Raji (cell line): ENCODE results near the gene SCGB1C1.
"Not testable (repeated sequence)": the region's sequence is repeated elsewhere in the genome, so short reads cannot be mapped to it uniquely, and the experiment has no call there.

Experiments used
- POLR2A ChIP-seq: IDR thresholded peaks from 2 replicates; pipeline ENCODE4 v1.6.1; 2011; ENCODE audit warnings: low read depth, low read length, control low read depth; ENCODE audit not compliant: insufficient read depth

Gene SCGB1C1

DNA sequence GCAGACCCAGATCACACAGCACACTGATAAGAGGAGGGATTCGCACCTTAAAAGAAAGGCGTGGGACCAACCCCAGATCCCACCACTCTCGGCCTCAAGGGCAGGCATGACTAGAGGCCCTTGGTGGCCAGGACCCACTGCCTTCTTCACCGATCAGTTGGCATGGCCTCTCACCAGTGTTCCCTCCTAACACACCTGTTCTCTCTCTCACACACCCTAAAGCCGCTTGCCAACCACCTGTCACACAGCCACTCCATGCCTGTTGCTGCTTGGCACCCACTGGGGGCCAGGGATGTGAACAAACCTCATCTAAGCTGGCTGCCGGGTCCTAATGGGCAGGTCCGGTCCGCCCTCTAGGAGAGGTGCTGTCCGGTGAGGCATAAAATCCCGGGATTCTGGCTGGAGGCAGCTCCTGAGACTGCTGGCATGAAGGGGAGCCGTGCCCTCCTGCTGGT lies at the start of gene SCGB1C1:
TSS of gene SCGB1C1 (plus strand) at position 405 of the 455 bp plus-strand sequence. CDS start at position 427, 22 bp downstream.
- not testable (repeated sequence) for TF ChIP-seq POLR2A

- TF ChIP-seq POLR2A = no peak
These were observed 4.2 kb downstream of the SCGB1C1 start for GRCh38 chr11:196786-197731.

DNA sequence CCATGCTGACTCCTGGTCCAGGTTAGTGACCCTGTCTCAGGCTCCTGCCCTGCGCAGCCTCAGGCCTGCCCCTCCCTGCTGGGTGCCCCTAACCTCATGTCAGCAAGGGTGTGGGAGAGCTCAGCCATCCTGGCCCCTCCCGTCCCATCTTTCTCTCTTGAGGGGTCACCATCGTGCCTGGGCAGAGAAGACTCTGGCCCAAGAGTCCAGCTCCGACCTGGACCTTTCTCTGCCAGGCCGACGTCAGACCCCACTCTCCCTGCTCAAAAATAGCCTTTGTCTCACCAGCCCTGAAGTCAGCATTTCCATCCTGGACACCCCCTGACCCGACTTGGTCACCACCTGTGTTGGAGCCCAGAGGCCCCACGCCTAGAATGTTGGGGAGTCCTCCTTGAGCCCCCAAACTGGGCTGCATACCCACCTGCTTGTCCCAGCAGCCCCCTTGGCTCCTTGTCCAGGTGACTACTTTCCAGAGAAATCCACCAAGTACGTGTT lies 4.9 kb downstream of the SCGB1C1 start:
- TF ChIP-seq POLR2A = no peak

DNA sequence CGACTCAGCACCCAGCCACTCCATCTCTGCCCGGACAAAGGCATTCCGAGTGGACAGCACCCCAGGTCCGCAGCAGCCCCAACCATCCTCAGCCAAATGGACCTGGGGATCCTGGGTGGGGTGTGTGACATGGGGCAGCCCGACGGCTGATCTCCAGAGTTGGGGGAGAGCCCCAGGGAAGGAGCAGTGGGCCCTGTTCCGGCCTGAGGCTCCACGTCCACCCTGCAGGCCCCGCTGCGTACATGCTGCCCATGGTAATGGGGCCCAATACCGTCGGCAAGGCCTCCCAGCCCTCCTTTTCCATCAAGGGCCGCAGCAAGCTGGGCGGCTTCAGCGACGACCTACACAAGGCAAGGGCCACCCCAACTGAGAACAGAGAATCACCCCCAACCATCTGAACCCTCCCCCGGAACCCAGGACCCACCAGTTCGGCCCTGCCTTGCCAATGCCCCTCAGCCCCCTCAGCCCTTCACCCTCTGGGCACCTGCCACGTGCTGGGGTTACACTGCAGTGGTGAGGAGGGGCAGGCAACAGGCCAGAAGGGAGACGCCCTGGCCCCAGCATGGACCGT lies 5.4 kb downstream of the SCGB1C1 start:
- TF ChIP-seq POLR2A = no peak

- TF ChIP-seq POLR2A = no peak
These were observed 6.2 kb downstream of the SCGB1C1 start for GRCh38 chr11:199004-199581.

GRCh38 chr11:199782-200181 lies 6.9 kb downstream of the SCGB1C1 start:
- no peak for TF ChIP-seq POLR2A

GRCh38 chr11:200224-201003 lies 7.5 kb downstream of the SCGB1C1 start:
- no peak for TF ChIP-seq POLR2A

DNA sequence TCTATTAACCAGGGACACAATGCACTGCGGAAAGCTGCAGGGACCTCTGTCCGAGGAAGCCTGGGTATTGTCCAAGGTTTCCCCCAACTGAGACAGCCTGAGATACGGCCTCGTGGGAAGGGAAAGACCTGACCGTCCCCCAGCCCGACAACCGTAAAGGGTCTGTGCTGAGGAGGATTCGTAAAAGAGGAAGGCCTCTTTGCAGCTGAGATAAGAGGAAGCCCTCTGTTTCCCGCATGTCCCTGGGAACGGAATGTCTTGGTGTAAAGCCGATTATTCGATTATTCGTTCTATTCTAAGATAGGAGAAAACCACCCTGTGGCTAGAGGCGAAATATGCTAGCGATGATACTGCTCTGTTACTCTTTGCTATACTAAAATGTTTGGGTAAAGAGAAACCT lies 9.1 kb downstream of the SCGB1C1 start:
- no peak for TF ChIP-seq POLR2A

DNA sequence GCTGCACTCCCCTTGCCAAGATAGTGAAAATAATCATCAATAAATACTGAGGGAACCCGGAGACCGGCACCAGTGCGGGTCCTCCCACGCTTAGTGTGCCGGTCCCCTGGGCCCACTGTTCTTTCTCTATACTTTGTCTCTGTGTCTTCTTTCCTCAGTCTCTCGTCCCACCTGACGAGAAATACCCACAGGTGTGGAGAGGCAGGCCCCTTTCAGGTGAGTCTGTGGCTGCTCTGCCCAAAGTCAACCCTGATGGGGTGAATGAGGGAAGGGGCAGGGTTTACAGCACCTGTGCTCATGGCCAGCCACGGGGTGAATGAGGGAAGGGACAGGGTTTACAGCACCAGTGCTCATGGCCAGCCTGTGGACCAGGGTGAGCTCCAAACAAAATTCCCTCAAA lies 9.6 kb downstream of the SCGB1C1 start:
- no peak for TF ChIP-seq POLR2A

GRCh38 chr11:203056-203944 lies 10.4 kb downstream of the SCGB1C1 start:
- no peak for TF ChIP-seq POLR2A

DNA sequence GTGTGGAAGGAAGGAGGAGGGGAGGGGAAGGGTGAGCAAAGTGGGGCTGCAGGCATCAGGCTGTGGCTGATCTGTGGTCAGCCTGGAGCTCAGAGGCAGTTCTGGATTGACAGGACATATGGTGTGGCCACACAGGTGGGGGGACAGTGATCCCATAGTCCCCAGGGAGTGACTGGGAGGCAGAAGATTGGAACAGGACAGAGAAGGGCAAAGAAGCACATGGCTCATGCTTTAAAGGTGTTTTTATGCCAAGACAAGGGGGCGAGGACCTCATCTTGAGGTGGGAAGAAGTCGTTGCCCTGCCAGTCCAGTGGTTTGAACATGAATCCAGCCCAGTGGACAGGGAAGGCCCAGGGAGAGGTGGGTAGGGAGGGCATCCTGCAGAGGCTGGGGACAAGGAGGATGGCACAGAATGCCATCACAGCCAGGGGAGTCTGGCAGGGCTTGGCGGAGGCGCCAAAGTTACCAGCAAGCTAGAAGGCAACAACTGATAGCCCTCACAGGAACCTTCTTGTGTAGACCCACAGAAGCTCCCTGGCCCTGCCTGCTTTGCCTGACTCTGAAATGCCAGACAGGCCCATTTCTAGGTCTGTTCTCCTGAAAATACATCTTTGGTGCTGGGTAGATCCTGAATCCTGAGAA lies 11.2 kb downstream of the SCGB1C1 start:
- TF ChIP-seq POLR2A = 0 out of 2 replicates have a peak, but pooled peaks have one; percentile 13

- TF ChIP-seq POLR2A = no peak
These were observed 11.8 kb downstream of the SCGB1C1 start for GRCh38 chr11:204587-205109.
